Smooth muscle cell of the coronary artery (primary cell): ENCODE measurements around the gene MAN1A2. TPM values are rescaled to one million over a fixed set of nuclear protein-coding genes. Genes with fewer than 3 reads are reported as not detected.

Experiments
- total RNA-seq: library from RNA; depleted of rRNA; stranded (reverse); fragments of >200 nt; gene quantifications from 2 replicates; pipeline ENCODE4 v1.2.3, GENCODE V29; 2014; ENCODE audit warnings: low replicate concordance

Gene MAN1A2
- total RNA-seq = 35.6 and 35.8 TPM in 2 replicates

GRCh38 chr1:117367046-117368025, at the start of gene MAN1A2:
TSS of gene MAN1A2 (plus strand) at chr1:117367449. CDS start at chr1:117368184, 735 bp downstream.

Other genes starting within 250 kb of the MAN1A2 start
- gene TRIM45, start 245.7 kb upstream of the MAN1A2 start, total RNA-seq = 1.5 and 2.9 TPM in 2 replicates
- not detected in 2 replicates for gene VTCN1, start 156.5 kb upstream of the MAN1A2 start, total RNA-seq
- 0.75 and 2.2 TPM in 2 replicates for gene TENT5C, start 238.6 kb downstream of the MAN1A2 start, total RNA-seq